HepG2 (cell line): ENCODE measurements around the gene SSU72. TPM values are rescaled to one million over a fixed set of nuclear protein-coding genes. Genes with fewer than 3 reads are reported as not detected.

ENCODE experiments used
- ATAC-seq: fragments of 200-7000 bp; cut with Tn5 transposase; 3 replicates; pipeline ENCODE4 v1.9.1; 2020; ENCODE audit warnings: mild to moderate bottlenecking, moderate library complexity
- BruUV-seq: library from RNA; stranded (reverse); fragments of 400-500 nt; replicated peaks from 2 replicates; lab custom pipeline; 2021; lab: Mats Ljungman, UMichigan
- CTCF ChIA-PET: fragments of 300-600 bp; formaldehyde crosslinking; extraction: SDS; loops from one replicate; lab custom pipeline; 2021; ENCODE audit warnings: low total read pairs, inconsistent platforms, low intra/inter-chr PET ratio; lab: Yijun Ruan, JAX
- POLR2A ChIA-PET: fragments of 350-600 bp; sonication (Branson Sonifier 250); formaldehyde crosslinking; loops from one replicate; lab custom pipeline; 2020; ENCODE audit warnings: antibody characterized with exemption, inconsistent platforms; lab: Yijun Ruan, JAX
- DNase-seq: peaks from one replicate; pipeline ENCODE4 v3.0.0-alpha.2; 2015; ENCODE audit warnings: low spot score
- FAIRE-seq: peaks from 3 replicates; lab custom pipeline; 2011; peaks lifted over from hg19 to GRCh38; lab: Jason Lieb, UNC
- H2AFZ ChIP-seq: one replicate; pipeline ENCODE4 v1.6.1; 2011; ENCODE audit warnings: low read length, inconsistent platforms
- H3K27ac ChIP-seq: fragments of 300-600 bp; 3 replicates; pipeline ENCODE4 v1.8.0; 2011; ENCODE audit warnings: mixed run types, mild to moderate bottlenecking, mixed read lengths, low read length, inconsistent platforms; ENCODE audit not compliant: insufficient read depth; ENCODE audit errors: extremely low read length
- H3K27me3 ChIP-seq, 2 experiments: fragments of 200-600 bp in 1 of 2; 2 replicates in 1 of 2; 3 replicates in 1 of 2; pipeline versions ENCODE4 v1.6.0 to v1.8.0; 2011; ENCODE audit warnings: low read length in 2 of 2, mild to moderate bottlenecking in 2 of 2, moderate library complexity in 2 of 2, inconsistent platforms in 1 of 2; ENCODE audit not compliant: insufficient read depth in 2 of 2, control insufficient read depth in 1 of 2
- H3K36me3 ChIP-seq, 2 experiments: fragments of 200-600 bp in 1 of 2; replicated peaks in 1 of 2; 2 replicates in 1 of 2; 3 replicates in 1 of 2; pipeline versions ENCODE4 v1.5.1 to v1.8.0; 2011; ENCODE audit warnings: low read length in 2 of 2, inconsistent platforms in 1 of 2; ENCODE audit not compliant: insufficient read depth in 2 of 2, control insufficient read depth in 1 of 2
- H3K4me1 ChIP-seq: 2 replicates; pipeline ENCODE4 v1.5.1; 2012; ENCODE audit warnings: low read length, inconsistent platforms; ENCODE audit not compliant: insufficient read depth
- H3K4me2 ChIP-seq: 2 replicates; pipeline ENCODE4 v1.6.0; 2011; ENCODE audit warnings: low read depth, low read length, inconsistent platforms
- H3K4me3 ChIP-seq, 3 experiments: fragments of 200-600 bp in 1 of 3; sonication (generic), shearing (Covaris generic) in 1 of 3; replicated peaks in 1 of 3; 2 replicates each; pipeline ENCODE4 v1.5.1; 2011 to 2016; ENCODE audit warnings: low read length in 3 of 3, inconsistent platforms in 2 of 3, low read depth in 2 of 3, mild to moderate bottlenecking in 2 of 3, control low read depth in 1 of 3, mixed read lengths in 1 of 3; ENCODE audit not compliant: insufficient read depth in 1 of 3
- H3K79me2 ChIP-seq: one replicate; pipeline ENCODE4 v1.6.1; 2011; ENCODE audit warnings: low read length, inconsistent platforms; ENCODE audit not compliant: insufficient read depth
- H3K9ac ChIP-seq: 2 replicates; pipeline ENCODE4 v1.6.0; 2011; ENCODE audit warnings: mild to moderate bottlenecking, low read depth, low read length, inconsistent platforms; ENCODE audit not compliant: insufficient read depth
- H3K9me3 ChIP-seq: 2 replicates; pipeline ENCODE4 v1.5.1; 2012; ENCODE audit warnings: mild to moderate bottlenecking, low read length
- H4K20me1 ChIP-seq: 2 replicates; pipeline ENCODE4 v1.6.0; 2011; ENCODE audit warnings: inconsistent platforms, mild to moderate bottlenecking, low read length, moderate library complexity; ENCODE audit not compliant: insufficient read depth
- ATF2 ChIP-seq: sonication (generic); formaldehyde crosslinking; IDR thresholded peaks from 2 replicates; pipeline ENCODE4 v1.4.0; 2020; ENCODE audit warnings: missing genetic modification reagents
- DNMT3B ChIP-seq: conservative IDR thresholded peaks from 2 replicates; pipeline ENCODE4 v1.6.1; 2016; ENCODE audit warnings: missing biosample characterization, control low read depth
- FOXO1 ChIP-seq: sonication (generic); formaldehyde crosslinking; IDR thresholded peaks from 2 replicates; pipeline ENCODE4 v1.4.0; 2020; ENCODE audit warnings: missing genetic modification reagents
- MIXL1 ChIP-seq: IDR thresholded peaks from 2 replicates; pipeline ENCODE4 v1.6.1; 2016
- MTF2 ChIP-seq: sonication (generic); formaldehyde crosslinking; IDR thresholded peaks from 2 replicates; pipeline ENCODE4 v1.5.0; 2020; ENCODE audit warnings: missing genetic modification reagents, borderline replicate concordance
- PHF21A ChIP-seq: sonication (generic); formaldehyde crosslinking; IDR thresholded peaks from 2 replicates; pipeline ENCODE4 v1.5.0; 2020; ENCODE audit warnings: mild to moderate bottlenecking, missing genetic modification reagents
- RCOR2 ChIP-seq: IDR thresholded peaks from 2 replicates; pipeline ENCODE4 v1.6.1; 2016; ENCODE audit warnings: missing biosample characterization, missing genetic modification reagents
- TFAP4 ChIP-seq: sonication (generic); IDR thresholded peaks from 2 replicates; pipeline ENCODE4 v1.6.1; 2016; ENCODE audit warnings: low read depth, borderline replicate concordance
- ZBTB7A ChIP-seq: sonication (generic); formaldehyde crosslinking; IDR thresholded peaks from 2 replicates; pipeline ENCODE4 v1.8.0; 2022; ENCODE audit warnings: mild to moderate bottlenecking, missing genetic modification reagents
- ZNF230 ChIP-seq: sonication (generic); formaldehyde crosslinking; IDR thresholded peaks from 2 replicates; pipeline ENCODE4 v1.4.0; 2020; ENCODE audit warnings: mild to moderate bottlenecking, missing genetic modification reagents
- ZNF24 ChIP-seq: fragments of 450-650 bp; IDR thresholded peaks from 2 replicates; pipeline ENCODE4 v1.6.1; 2017; ENCODE audit warnings: antibody characterized with exemption, mild to moderate bottlenecking
- ZNF329 ChIP-seq: sonication (generic); formaldehyde crosslinking; IDR thresholded peaks from 2 replicates; pipeline ENCODE4 v1.9.0; 2021; ENCODE audit warnings: low read depth, mild to moderate bottlenecking, missing genetic modification reagents
- ZNF468 ChIP-seq: sonication (generic); formaldehyde crosslinking; IDR thresholded peaks from 2 replicates; pipeline ENCODE4 v1.8.0; 2022; ENCODE audit warnings: mild to moderate bottlenecking, moderate library complexity, missing genetic modification reagents
- ZNF792 ChIP-seq: IDR thresholded peaks from 2 replicates; pipeline ENCODE4 v1.6.1; 2016
- WGBS: methylation state at CpG from one replicate; pipeline ENCODE4 v1.1.6; 2017; ENCODE audit warnings: low lambda C conversion rate; 5-methylcytosine and 5-hydroxymethylcytosine counted together
- in situ Hi-C: cut with HindIII; loops from 2 replicates; pipeline ENCODE4 v1.10.0; 2017; ENCODE audit warnings: low pct_unique_long_range_greater_than_20kb; ENCODE audit not compliant: extremely low pct_ligation_motif_present
- intact Hi-C: fragments of 100-400 bp; cut with micrococcal nuclease; formaldehyde crosslinking; loops from one replicate; pipeline ENCODE4 v1.10.0; 2022; ENCODE audit not compliant: unreplicated experiment
- polyA plus RNA-seq, 8 experiments: library from polyadenylated mRNA; depleted of rRNA in 3 of 8; stranded (reverse) in 7 of 8; unstranded in 1 of 8; fragments of >200 nt; fragmentation: Illumina TruSeq in 4 of 8; extraction: Trizol in 4 of 8; gene quantifications; 2 replicates each; pipeline versions ENCODE4 v1.2.1 to v1.2.3, GENCODE V29; 2011 to 2016; ENCODE audit warnings: low read depth in 4 of 8, missing spikeins in 1 of 8, mixed read lengths in 1 of 8; ENCODE audit not compliant: insufficient read depth in 1 of 8
- total RNA-seq, 5 experiments: library from RNA; depleted of rRNA; stranded (reverse); fragments of >200 nt; fragmentation: Illumina TruSeq; extraction: Trizol; gene quantifications; 2 replicates each; pipeline ENCODE4 v1.2.3, GENCODE V29; 2016; ENCODE audit warnings: low read depth in 1 of 5
- TF ChIP-seq, protein P1 (sequence below): sonication (generic); formaldehyde crosslinking; IDR thresholded peaks from 2 replicates; pipeline ENCODE4 v1.4.0; 2020; ENCODE audit warnings: missing genetic modification reagents

The SSU72 gene
- total and polyA plus RNA-seq, 2 of the 13 experiments (the other 11 are each of a cell fraction or from before 2014, with no cell fraction given): 42.8 to 67.1 TPM

DNA sequence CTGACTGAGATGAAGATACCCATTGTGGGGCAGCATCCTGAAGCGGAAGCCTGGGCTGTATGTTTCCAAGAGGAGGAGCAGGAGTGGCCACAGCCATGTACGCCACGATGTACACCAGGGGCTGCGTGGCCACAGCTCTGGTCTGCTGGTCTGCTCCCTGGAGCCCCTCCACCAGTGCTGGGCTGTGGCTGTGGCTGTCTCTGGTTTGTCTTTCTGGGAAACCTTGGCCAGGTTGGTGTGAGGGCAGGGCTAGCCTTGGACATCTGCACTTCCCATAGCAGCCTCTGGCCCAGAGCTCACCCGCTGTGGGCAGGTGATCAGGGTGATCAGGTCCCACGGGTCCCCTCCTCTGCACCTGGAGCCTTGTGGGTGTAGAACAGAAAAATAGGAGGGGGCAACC, 43.3 kb upstream of the SSU72 start:
- intact Hi-C loops (no loop called here), in situ Hi-C loops (loop anchor here (5.0 kb wide), 1 partner anchor 41 kb away; no protein-coding TSS in a partner anchor)
- no peak for TF ChIP-seq FOXO1 (CRISPR knock-in tag)
- TF ChIP-seq ZNF230: no peak
- TF ChIP-seq, protein P1, sequence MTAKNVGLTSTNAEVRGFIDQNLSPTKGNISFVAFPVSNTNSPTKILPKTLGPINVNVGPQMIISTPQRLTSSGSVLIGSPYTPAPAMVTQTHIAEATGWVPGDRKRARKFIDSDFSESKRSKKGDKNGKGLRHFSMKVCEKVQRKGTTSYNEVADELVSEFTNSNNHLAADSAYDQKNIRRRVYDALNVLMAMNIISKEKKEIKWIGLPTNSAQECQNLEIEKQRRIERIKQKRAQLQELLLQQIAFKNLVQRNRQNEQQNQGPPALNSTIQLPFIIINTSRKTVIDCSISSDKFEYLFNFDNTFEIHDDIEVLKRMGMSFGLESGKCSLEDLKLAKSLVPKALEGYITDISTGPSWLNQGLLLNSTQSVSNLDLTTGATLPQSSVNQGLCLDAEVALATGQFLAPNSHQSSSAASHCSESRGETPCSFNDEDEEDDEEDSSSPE (CRISPR knock-in tag): no peak
- TF ChIP-seq ZNF468 (CRISPR knock-in tag): no peak
- TF ChIP-seq ATF2: no peak
- 86% methylated on average over 2 of the region's 6 CpGs for WGBS
- FAIRE-seq (no peak), DNase-seq (no peak), ATAC-seq (no peak)
- Histone ChIP-seq H3K9me3 (no peaks in the 10 kb centered on the region), H2AFZ (no peak overlapping the region), H3K4me3 (no peak overlapping the region), H3K79me2 (peaks cover 18% of the 10 kb centered on the region), H3K4me1 (peaks cover 22% of the 10 kb centered on the region), H3K4me2 (0 out of 2 replicates have a peak overlapping the region, but pooled peaks have one; percentile 91), H3K9ac (no peak overlapping the region), H3K27me3 (no peaks in the 10 kb centered on the region; a peak in 1 of 5 replicates), H3K36me3 (peaks cover 1 to 14% of the 10 kb centered on the region in 2 experiments; a peak in 2 of 5 replicates), H4K20me1 (peaks cover 8% of the 10 kb centered on the region; the same call in 1 of the 2 replicates), H3K27ac (no peak overlapping the region)
- POLR2A ChIA-PET: no interaction called here
- CTCF ChIA-PET: no interaction called here
- no TSS peak for BruUV-seq

GRCh38 chr1:1617516-1617915, 42.9 kb upstream of the SSU72 start:
- TSS peak; percentile 68 for BruUV-seq
- FAIRE-seq (no peak), DNase-seq (no peak), ATAC-seq (no peak)
- Histone ChIP-seq H3K27ac (no peak overlapping the region), H3K9ac (no peak overlapping the region; the same call in 1 of the 2 replicates), H2AFZ (no peak overlapping the region), H3K9me3 (no peaks in the 10 kb centered on the region), H3K4me1 (peaks cover 23% of the 10 kb centered on the region), H3K27me3 (no peaks in the 10 kb centered on the region; a peak in 1 of 5 replicates), H3K36me3 (peaks cover 1 to 14% of the 10 kb centered on the region in 2 experiments; a peak in 2 of 5 replicates), H3K4me2 (peak overlapping the region; percentile 91; the same call in 1 of the 2 replicates), H3K4me3 (no peak overlapping the region), H3K79me2 (peaks cover 18% of the 10 kb centered on the region), H4K20me1 (peaks cover 8% of the 10 kb centered on the region; the same call in 1 of the 2 replicates)
- 94% methylated on average over 11 of the region's 11 CpGs for WGBS
- in situ Hi-C loops: loop anchor here (5.0 kb wide), 1 partner anchor 40 kb away; no protein-coding TSS in a partner anchor
- CTCF ChIA-PET: no interaction called here
- POLR2A ChIA-PET: no interaction called here
- intact Hi-C loops: no loop called here
- TF ChIP-seq MIXL1 (CRISPR knock-in tag) (no peak), MTF2 (CRISPR knock-in tag) (no peak), ZNF792 (CRISPR knock-in tag) (no peak), ZBTB7A (CRISPR knock-in tag) (no peak), ZNF329 (no peak), ZNF24 (no peak), DNMT3B (CRISPR knock-in tag) (no peak), PHF21A (CRISPR knock-in tag) (no peak), TFAP4 (no peak), RCOR2 (CRISPR knock-in tag) (no peak)
